ENCODE results near the gene IGFBP7.

- TF ChIP-seq ZNF274 (IDR thresholded peaks at IDR 0.05; ENCODE audit: low read depth, low read length) (no peak), YY1 (IDR thresholded peaks at IDR 0.05; ENCODE audit: insufficient read depth, insufficient read length) (no peak)
Observed at GRCh38 chr4:57139783-57140182, 29.6 kb upstream of the IGFBP7 start.
